GM18873 (cell line): ENCODE data around the gene FAM50A.
A peak's percentile ranks its signal among the peaks of the same experiment; 100 is the strongest.

Experiments
- ATAC-seq: cut with Tn5 transposase; IDR thresholded peaks from one replicate; pipeline ENCODE4 v1.9.1; 2021; ENCODE audit warnings: mild to moderate bottlenecking, moderate library complexity, moderate number of reproducible peaks; ENCODE audit not compliant: unreplicated experiment, low FRiP score

Gene FAM50A

DNA sequence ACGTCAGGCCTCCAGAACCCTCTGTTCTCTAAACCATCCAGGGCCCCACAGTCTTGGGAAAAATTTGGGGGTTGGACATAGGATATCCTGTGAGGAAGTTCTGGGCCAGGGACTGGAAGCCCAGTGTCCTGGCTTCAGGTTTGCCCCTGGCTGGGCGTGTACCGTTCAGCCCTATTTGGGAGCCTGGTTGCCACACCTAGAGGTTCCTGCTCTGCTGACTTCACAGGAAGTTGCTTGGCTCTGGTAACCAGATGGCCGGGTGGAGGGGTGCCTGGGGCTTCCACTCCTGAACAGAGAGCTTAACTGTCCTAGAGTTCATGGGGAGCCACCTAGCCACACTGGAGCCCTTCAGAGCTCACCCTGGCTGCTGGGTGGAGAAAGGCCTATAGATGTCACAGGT lies 31.5 kb upstream of the FAM50A start:
- ATAC-seq: no peak

GRCh38 chrX:154413142-154413541 lies 30.8 kb upstream of the FAM50A start:
- no peak for ATAC-seq

DNA sequence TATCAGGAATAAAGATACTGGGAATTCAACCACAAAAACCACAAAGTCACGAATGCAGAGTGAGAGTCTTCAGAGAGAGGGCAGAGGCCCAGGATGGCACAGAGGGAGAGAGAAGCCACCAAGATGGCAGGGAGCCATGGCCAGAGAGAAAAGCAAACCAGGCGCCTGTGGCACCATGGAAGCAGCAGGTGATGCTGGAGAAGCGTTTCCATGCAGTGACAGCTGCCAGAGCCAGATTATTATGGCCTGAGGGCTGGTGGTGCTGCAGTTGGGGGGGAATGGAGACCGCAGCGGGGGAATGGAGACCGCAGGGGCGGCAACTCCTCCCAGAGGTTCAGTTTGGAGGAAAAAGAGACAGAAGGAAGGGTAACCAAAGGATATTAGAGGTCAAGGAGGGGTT lies 26.8 kb upstream of the FAM50A start:
- ATAC-seq: no peak

DNA sequence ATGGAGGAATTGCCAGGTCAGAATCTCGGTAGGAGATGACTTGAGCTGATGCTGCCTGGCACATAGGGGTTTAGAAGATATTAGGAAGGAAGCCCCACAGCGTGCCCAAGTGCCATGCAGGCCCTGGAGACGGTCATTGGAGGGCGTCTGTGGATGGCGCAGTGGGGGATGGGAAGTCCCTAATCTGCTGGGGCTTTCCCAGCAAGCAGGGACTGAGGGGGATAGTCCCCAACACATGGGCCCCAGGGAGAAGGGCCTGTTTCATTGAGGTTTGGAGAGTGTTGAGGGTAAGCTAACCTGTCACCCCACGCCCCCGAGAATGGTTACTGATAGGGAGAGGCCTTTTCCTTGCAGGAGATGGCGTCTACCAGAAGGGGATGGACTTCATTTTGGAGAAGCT lies 24.8 kb upstream of the FAM50A start:
- ATAC-seq: no peak

DNA sequence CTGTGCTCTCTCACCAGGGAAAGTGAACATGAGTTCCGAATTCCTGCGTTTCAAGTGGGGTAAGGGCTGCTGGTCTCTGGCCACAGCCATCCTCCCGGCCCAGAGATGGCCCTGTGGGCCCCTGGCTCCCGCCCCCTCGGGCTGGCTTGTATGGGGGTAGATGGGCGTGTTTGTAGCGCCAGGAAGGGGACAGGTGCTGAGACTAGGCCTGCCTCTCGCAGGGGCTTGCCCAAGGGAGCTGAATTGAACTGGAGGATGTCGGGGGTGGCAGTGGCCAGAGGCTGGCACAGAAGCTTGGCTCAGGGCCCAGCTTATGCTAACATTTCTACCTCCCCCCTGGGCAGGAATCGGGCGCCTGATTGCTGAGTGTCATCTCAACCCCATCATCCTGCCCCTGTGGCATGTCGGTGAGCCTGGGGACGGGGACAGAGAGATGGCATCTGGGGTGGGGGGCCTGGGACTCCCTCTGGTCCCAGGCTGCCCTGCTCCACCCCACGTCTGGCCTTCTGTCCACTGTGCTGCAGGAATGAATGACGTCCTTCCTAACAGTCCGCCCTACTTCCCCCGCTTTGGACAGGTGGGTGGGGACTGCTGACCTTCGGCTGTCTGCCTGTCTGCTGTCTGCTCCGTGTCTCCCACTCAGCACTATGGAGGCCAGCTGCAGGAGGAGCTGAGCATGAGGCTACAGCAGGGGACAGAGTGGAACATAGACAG lies 24.1 kb upstream of the FAM50A start:
- ATAC-seq: no peak

GRCh38 chrX:154420402-154420756 lies 23.6 kb upstream of the FAM50A start:
- no peak for ATAC-seq

DNA sequence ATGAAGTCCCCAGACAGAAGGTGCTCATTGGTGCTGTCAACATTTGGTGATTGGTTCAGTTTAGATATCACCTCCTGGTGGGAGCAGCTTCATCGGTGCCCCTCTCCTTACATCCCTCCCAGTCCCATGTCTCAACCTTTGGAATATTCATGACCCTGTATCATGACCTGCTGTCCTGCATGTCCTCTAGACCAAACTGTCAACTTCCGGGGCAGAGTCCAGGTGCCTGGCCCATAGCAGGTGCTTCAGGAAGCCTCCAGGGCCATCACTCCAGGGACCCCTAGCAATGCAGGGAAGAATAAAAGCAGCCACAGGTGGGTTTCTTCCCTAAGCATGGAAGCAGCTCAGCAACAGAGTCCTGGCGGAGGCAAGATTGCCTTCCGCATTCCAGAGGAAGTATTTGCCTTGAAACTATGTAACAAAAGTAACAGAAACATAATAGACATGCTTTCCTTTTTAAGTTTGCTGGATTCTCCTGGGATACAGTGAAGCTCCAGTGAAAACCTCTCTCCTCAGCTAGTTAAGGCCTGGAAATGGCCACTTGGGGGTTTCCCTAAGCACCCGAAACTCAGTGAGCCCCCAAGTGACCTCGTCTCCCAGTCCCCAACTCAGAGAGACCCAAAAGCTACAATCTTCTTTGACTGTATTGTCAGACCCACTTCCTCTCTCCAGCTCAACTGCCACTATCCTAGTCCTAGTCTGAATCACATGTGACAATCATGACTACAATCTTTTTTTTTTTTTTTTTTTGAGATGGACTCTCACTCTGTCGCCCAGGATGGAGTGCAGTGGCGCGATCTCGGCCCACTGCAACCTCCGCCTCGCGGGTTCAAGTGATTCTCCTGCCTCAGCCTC lies 16.8 kb upstream of the FAM50A start:
- ATAC-seq: no peak

DNA sequence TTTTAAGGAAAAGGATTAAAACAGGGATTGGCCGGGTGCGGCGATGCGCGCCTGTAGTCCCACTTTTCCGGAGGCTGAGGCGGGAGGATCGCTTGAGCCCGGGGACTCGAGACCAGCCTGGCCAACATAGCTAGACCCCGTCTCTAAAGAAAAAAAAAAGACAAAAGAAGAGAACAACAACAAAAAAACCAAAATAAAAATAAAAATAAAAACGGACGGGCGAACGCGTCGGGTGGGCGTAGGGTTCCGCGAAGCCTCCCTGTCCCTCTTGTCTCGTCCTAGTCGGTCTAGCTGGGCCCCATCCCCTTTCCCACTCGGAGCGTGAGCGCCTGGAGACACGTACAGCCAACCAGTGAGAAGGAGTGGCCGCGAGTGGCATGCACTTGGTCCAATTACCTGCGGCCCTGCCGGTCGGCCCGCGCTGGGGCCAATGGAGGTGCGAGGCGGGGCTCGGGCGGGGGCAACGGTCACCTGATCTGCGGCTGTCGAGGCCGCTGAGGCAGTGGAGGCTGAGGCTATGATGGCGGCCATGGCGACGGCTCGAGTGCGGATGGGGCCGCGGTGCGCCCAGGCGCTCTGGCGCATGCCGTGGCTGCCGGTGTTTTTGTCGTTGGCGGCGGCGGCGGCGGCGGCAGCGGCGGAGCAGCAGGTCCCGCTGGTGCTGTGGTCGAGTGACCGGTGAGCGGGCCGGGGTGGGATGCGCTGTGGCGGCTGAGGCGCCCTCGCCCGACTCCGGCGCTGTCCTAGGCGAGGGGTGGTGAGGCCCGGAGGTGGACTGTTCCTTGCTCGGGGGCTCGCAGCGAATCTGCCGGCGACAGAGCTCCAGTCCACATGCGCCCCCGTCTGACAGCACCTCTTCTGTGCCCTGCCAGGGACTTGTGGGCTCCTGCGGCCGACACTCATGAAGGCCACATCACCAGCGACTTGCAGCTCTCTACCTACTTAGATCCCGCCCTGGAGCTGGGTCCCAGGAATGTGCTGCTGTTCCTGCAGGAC lies 15.5 kb upstream of the FAM50A start, which contains the start of gene ATP6AP1:
TSS of gene ATP6AP1 (plus strand) at position 502 of the 996 bp plus-strand sequence. CDS start at position 518, 16 bp downstream.
- peak; percentile 87 for ATAC-seq

DNA sequence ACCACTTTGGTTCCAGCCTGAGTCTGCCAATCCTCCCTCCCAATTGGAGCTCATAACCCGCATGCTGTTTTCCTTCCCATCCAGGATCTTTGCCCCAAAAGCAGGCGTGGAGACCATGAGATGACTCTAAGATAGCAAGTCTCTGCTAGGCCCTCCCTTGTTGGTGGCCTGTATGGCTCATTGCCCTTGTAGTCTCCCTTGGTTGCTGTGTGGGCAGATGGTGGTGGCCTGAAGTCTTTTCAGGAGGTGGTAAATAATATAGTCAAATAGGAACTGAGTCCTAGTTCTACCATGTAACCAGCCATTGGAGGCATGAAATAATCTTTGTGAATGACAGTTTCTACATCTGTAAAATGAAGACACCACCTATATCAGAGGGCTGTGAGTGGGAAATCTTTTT lies 14.2 kb upstream of the FAM50A start:
- no peak for ATAC-seq

GRCh38 chrX:154430479-154430878 lies 13.5 kb upstream of the FAM50A start:
- ATAC-seq: no peak

GRCh38 chrX:154430916-154431315 lies 13.0 kb upstream of the FAM50A start:
- no peak for ATAC-seq

DNA sequence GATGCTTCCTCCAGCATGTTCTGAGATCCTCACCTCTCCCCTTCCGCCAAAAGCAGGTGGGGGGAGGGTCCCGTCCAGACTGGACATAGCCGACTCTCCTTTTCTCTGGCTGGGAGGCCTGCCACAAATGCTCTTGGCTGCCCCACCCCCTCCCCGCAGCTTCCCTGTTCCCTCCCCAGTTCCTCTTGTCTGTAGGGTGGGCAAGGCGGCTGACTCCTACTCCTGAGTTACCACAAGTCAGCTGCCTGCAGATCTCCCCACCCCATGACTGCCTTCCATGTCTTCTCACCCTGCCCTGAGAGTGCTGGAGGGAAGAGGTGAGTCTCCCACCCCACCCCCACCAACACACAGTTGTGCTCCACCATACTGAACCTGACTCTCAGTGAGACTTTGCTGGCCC lies 12.6 kb upstream of the FAM50A start:
- no peak for ATAC-seq

DNA sequence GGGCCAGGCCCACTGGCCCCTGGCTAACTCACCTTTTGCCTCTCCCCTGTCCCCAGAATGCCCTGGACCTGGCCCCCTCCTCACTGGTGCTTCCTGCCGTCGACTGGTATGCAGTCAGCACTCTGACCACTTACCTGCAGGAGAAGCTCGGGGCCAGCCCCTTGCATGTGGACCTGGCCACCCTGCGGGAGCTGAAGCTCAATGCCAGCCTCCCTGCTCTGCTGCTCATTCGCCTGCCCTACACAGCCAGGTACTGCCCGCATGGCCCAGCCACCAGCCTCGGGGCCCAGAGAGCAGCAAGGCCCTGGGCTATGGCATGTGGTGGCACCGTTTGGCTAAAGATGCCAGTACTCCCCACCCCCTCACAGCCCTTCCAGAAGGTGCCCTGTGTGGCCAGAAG lies 11.7 kb upstream of the FAM50A start:
- no peak for ATAC-seq

DNA sequence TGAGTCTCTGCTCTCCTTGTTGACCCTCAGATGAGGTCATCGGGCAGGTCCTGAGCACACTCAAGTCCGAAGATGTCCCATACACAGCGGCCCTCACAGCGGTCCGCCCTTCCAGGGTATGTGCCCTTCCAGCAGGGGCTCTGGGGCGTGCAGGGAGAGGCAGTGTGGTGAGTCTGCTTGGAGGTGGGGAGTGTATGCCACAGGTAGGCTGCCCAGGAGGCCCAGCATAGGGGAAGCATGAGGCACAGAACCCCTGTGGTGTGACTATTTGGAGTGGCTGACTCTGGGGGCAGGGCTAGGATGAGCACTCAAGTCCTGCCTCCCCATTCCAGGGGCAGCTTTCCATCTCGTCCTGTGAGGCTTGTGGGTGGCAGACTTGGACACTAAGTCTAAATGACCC lies 10.3 kb upstream of the FAM50A start:
- ATAC-seq: no peak

DNA sequence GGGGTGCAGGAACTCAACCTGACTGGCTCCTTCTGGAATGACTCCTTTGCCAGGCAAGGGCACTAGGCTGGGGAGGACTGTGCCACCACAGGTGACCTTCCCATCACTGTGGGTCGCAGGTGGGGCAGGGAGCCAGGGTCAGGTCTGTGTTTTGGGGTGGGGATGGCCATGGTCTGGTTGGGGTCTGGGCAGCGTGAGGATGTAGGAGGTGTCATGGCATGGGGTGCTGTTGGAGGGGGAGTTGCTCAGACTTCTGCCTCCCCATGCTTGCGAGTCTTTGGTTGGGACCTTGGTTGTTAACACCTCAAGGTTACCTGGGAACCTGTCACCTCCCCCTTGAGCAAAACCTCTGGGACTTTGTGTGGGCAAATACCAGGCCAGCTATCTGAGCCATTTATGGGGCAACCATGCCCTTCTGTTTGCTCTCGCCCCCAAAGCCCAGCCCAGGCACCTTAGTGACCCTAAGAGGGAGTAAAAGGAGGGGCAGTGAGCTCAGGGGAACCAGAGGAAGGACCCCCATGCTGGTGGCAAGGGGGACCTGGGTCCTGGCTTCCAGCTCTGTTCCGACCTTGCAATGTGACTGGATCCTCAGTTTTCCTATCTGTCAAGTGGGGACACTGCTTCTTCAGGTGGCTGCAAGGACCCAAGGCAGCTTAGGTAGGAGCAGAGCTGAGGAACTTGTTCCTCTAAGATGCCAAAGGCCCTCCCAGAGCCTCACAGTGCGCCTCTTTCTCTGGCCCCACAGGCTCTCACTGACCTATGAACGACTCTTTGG lies 9.4 kb upstream of the FAM50A start:
- no peak for ATAC-seq

- ATAC-seq: no peak
Observed at GRCh38 chrX:154435171-154435733, 8.7 kb upstream of the FAM50A start.

DNA sequence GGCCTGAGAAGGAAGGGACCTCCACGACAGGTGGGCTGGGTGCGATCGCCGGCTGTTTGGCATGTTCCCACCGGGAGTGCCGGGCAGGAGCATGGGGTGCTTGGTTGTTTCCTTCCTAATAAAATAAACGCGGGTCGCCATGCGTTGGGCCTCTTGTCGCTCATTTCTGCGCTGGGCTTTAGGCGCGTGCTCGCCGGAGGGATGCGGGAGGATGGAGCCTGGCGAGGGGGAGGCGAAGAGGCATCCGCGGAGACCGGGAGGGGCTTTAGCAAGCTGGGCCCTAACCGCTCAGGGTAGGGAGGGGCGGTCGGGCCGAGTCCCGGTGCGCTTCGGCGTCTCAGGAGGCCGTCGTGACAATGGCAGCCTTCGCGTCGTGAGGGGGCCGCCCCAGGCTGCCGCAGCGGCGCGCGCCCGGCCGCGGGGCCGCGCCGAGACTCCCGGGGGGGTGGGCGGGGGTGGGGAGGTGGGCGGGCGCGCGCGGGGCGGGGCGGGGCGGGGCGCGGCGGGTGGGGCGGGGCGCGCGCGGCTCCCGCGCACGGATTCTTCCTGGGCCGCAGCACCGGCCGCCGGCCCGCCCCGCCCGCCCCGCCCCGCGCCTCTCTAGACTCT lies 7.5 kb upstream of the FAM50A start:
- ATAC-seq: no peak

DNA sequence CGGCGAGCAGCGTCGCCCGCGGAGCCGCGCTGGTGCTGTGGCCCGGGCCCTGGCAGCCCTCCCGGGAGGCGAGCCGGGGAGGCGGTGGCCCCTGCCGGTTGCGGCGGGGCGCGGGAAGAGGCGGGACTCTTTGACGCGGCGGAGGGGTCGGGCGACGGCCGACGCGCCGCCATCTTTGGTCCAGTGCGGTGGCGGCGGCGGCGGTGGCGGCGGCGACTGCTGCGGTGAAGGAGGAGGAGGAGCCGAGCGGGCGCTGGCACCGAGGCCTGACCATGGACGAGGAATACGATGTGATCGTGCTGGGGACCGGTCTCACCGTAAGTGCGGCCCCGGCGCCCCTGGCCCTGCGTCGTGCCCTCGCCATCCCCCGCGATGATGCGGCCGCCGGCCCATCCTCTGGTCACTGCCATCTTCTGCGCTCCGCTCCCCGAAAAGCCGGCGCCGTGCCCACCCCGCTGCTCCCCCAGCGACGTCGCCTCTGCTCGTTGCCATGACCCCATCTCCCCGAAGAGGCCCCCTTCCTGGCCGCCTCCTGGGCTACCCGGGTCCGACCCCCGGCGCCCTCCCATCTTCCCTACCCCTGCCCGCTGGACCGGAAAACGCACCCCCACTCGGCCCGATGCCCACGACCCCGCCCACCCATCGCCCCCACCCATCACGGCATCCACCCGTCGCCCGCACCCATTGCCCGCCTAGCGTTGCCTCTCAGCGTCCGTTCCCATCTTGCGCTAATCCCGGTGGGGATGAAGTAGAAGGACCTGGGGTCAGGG lies 6.8 kb upstream of the FAM50A start, which contains the start of gene GDI1:
TSS of gene GDI1 (plus strand) at position 172 of the 770 bp plus-strand sequence. CDS start at position 273, 101 bp downstream.
- ATAC-seq: no peak
